Activated CD4-positive, alpha-beta memory T cell treated with anti-CD3 and anti-CD28 coated beads, Interleukin-2, amount 10 ng/mL, durations not matched to agents 7 days and 5 days (primary cell): ENCODE results near the gene HMGCS2. TPM values are rescaled to one million over a fixed set of nuclear protein-coding genes. Genes with fewer than 3 reads are reported as not detected.
"Not testable (repeated sequence)": the region's sequence is repeated elsewhere in the genome, so short reads cannot be mapped to it uniquely, and the experiment has no call there.

Source experiments
- CTCF ChIA-PET: fragments of 350-600 bp; sonication (Branson Sonifier 250); formaldehyde crosslinking; loops from one replicate; lab custom pipeline; 2021; ENCODE audit warnings: antibody characterized with exemption, inconsistent platforms; lab: Charles Lee
- POLR2A ChIA-PET: fragments of 350-600 bp; sonication (Branson Sonifier 250); formaldehyde crosslinking; loops from one replicate; lab custom pipeline; 2021; ENCODE audit warnings: antibody characterized with exemption; lab: Charles Lee
- DNase-seq: peaks from one replicate; pipeline ENCODE4 v3.0.0-alpha.2; 2020
- H3K27ac Mint-ChIP-seq: one replicate; pipeline ENCODE4 v1.8.0; 2021; ENCODE audit warnings: mild to moderate bottlenecking, mixed read lengths
- H3K27me3 Mint-ChIP-seq: one replicate; pipeline ENCODE4 v1.8.0; 2021; ENCODE audit warnings: mixed read lengths
- H3K36me3 Mint-ChIP-seq: one replicate; pipeline ENCODE4 v1.8.0; 2021; ENCODE audit warnings: low read depth, mixed read lengths
- H3K4me1 Mint-ChIP-seq: one replicate; pipeline ENCODE4 v1.8.0; 2021; ENCODE audit warnings: mixed read lengths
- H3K4me3 Mint-ChIP-seq: one replicate; pipeline ENCODE4 v1.8.0; 2021; ENCODE audit warnings: mild to moderate bottlenecking, mixed read lengths
- H3K9me3 Mint-ChIP-seq: one replicate; pipeline ENCODE4 v1.8.0; 2021; ENCODE audit warnings: mixed read lengths
- total RNA-seq, 2 experiments: library from RNA; stranded (reverse); gene quantifications; one replicate each; pipeline ENCODE4 v1.2.3, GENCODE V29; 2021

Gene HMGCS2
- total RNA-seq, 2 experiments from 2014 or later, result not detected

DNA sequence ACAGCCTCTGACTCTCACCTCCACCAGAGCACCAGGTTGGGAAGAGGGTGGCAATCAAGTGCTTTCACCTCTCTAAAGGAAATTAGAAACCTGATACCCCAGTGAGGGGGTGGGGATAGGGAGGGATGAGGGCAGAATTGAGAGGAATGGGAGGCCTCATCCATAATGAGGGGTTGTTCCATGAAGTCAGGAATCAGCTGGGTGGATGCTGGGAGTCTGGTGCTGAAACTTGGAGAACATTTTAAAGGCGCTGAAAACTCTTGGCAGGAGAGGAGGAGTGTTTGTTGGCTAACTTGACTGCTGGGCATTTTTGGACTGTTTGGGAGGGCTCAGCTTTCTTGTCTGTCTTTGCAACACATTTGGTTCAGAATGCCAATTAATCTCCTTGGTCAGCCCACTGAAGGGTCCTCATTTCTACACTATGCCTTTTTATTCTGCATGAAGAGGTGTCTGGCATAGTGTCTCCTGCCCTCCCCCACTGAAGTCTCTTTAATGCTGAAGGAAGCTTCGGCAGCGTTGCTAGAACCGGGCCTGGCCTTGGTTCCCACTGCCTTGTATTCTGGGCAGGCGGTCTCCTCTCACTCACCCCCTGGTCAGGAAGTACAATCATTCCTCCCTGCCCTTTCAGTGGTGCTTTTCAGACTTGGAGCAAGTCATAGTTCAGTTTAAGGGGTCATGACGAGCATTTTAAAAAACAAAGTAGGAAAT, 54.8 kb downstream of the HMGCS2 start:
- H3K27ac Mint-ChIP-seq, result no peak overlapping the region
- peak overlapping the region; percentile 82 for H3K4me3 Mint-ChIP-seq
- peaks cover 31% of the 10 kb centered on the region for H3K4me1 Mint-ChIP-seq
- peaks cover 28% of the 10 kb centered on the region for H3K27me3 Mint-ChIP-seq
- H3K36me3 Mint-ChIP-seq, result peaks cover 24% of the 10 kb centered on the region
- DNase-seq, result no peak
- no peaks in the 10 kb centered on the region for H3K9me3 Mint-ChIP-seq
- ChIA-PET CTCF (no interaction called here), POLR2A (no interaction called here)

DNA sequence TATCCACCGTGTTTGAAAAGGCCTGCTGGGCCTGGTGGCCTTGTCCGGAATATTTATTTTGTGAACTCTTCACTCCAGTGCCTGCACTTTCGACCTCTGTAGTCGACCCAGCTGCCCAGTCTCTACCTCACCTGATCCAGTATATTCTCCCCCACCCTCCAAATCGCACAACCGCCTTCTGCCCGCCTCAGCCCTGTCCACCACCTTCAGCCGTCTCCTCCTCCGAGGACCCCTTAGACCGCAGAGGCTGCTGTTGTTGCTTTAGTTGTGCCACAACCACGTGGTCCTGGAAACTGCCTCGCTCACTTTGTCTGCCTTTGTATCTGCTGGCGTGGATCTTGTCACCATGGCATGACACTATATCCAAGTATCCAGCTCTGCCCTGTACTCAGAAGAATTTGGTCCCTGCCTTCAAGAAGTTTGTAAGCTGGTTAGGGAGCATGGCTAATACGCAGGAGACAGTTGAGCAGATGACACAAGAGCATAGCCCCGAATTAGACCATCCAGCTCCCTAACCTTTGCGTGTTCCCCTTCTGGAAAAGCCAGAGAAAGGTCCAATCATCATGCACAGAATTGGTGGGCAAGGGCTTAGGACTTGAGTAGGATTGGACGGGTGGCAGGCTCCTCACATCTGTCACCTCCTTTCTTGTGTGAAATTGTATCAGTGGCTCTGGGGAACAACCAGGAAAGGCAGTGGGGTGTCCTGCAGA, 55.5 kb downstream of the HMGCS2 start:
- H3K9me3 Mint-ChIP-seq, result no peaks in the 10 kb centered on the region
- ChIA-PET CTCF (no interaction called here), POLR2A (no interaction called here)
- peak overlapping the region; percentile 63 for H3K27ac Mint-ChIP-seq
- H3K36me3 Mint-ChIP-seq, result peaks cover 24% of the 10 kb centered on the region
- peak overlapping the region; percentile 82 for H3K4me3 Mint-ChIP-seq
- peaks cover 31% of the 10 kb centered on the region for H3K4me1 Mint-ChIP-seq
- H3K27me3 Mint-ChIP-seq, result peaks cover 33% of the 10 kb centered on the region
- DNase-seq, result no peak

DNA sequence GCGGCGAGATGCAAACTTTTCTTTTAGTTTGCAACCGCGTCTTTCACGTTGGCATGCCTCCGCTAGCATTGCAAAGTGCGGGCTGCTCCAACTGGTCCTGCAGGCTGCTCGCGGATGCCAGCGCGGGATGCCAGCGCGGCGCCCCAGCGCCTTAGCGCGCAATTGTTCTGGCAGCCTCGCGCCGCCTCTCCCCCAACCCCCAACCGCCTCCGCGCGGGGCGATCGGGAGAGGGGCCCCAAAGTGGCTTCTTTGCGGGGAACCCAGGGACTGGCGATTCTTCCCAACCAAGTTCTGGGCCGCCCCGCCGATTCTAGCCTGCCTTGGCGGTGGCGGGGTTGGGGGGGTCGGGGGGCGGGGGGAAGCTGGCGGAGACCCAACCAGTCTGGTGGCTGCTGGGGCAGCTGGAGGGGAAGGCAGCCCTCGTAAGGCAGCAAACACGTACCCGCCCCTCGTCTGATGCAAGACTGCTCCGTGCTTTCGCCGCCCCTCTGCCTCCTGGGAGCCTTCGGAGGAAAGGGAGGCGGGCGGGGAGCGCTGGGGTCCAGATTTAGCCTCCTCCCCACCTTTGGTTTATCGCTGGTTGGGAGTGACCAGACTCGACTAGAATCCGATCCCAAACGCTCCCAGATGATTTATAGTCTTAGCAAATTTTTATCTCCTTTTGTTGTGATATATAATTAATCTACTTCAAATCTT, 56.2 kb downstream of the HMGCS2 start:
- H3K4me1 Mint-ChIP-seq, result peaks cover 31% of the 10 kb centered on the region
- ChIA-PET CTCF (interaction anchor here (1.2 to 1.4 kb wide), 2 partner anchors 32 to 101 kb away, joined by 4 to 5 read pairs; no protein-coding TSS in a partner anchor), POLR2A (interaction anchor here (1.0 to 1.2 kb wide), 2 partner anchors 12 to 16 kb away, joined by 3 to 4 read pairs; no protein-coding TSS in a partner anchor)

DNA sequence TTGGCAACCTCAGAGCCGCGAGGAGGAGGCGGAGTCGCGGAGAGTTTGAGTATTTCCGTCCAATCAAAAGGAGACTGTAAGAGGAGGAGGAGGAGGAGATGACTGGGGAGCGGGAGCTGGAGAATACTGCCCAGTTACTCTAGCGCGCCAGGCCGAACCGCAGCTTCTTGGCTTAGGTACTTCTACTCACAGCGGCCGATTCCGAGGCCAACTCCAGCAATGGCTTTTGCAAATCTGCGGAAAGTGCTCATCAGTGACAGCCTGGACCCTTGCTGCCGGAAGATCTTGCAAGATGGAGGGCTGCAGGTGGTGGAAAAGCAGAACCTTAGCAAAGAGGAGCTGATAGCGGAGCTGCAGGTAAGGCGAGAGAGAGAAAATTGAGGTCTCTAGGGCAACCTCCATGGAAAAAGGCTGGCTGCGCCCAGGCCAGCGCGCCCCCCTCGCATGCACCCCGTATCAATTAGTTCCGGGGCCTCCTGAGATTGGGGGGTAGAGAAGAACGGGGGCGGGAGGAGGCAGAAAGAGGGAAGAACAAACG, 56.8 kb downstream of the HMGCS2 start, which contains the start of gene PHGDH:
TSS of gene PHGDH (plus strand) at position 131 of the 538 bp plus-strand sequence. CDS start at position 220, 89 bp downstream.
- CTCF ChIA-PET, result interaction anchor here (1.2 to 1.7 kb wide), 3 partner anchors 33 to 100 kb away, joined by 4 to 5 read pairs (median 4); no protein-coding TSS in a partner anchor
- Mint-ChIP-seq H3K4me1 (peaks cover 31% of the 10 kb centered on the region), H3K4me3 (peak within 1 kb of the TSS; percentile 88), H3K27me3 (peaks cover 37% of the 10 kb centered on the region), H3K27ac (peak within 1 kb of the TSS; percentile 77), H3K36me3 (peaks cover 24% of the 10 kb centered on the region), H3K9me3 (no peaks in the 10 kb centered on the region)
- POLR2A ChIA-PET, result interaction anchor here (1.0 to 1.2 kb wide), 2 partner anchors 12 to 16 kb away, joined by 3 to 4 read pairs; no protein-coding TSS in a partner anchor
- DNase-seq, result peak; percentile 70

More for the DNA sequence above, 56.2 kb downstream of the HMGCS2 start:
- no peaks in the 10 kb centered on the region for H3K9me3 Mint-ChIP-seq
- H3K4me3 Mint-ChIP-seq, result peak overlapping the region; percentile 88
- peaks cover 24% of the 10 kb centered on the region for H3K36me3 Mint-ChIP-seq
- DNase-seq, result peak; percentile 61
- H3K27ac Mint-ChIP-seq, result peak overlapping the region; percentile 77
- H3K27me3 Mint-ChIP-seq, result peaks cover 33% of the 10 kb centered on the region

DNA sequence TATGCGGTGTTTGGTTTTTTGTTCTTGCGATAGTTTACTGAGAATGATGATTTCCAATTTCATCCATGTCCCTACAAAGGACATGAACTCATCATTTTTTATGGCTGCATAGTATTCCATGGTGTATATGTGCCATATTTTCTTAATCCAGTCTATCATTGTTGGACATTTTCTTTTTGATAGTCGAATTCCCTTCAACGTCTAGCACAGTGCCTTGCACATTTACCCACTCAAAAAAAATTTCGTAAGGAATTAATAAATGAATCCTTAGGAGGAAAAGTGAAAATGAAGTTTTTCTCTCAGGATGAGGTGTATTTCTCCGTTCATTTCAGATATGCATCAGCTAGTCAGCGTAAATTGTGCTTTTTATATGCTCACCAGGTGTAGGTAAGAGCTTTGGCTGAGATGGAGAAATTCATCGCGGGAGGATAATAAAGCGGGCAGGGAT, 57.3 kb downstream of the HMGCS2 start:
- H3K9me3 Mint-ChIP-seq, DNase-seq: not testable (repeated sequence)
- Mint-ChIP-seq H3K36me3 (peaks cover 24% of the 10 kb centered on the region), H3K4me1 (peaks cover 31% of the 10 kb centered on the region), H3K27me3 (peaks cover 37% of the 10 kb centered on the region), H3K4me3 (peak overlapping the region; percentile 88), H3K27ac (peak overlapping the region; percentile 77)
- ChIA-PET POLR2A (interaction anchor here (1.0 to 1.2 kb wide), 2 partner anchors 13 to 17 kb away, joined by 3 to 4 read pairs; no protein-coding TSS in a partner anchor), CTCF (interaction anchor here (1.2 to 1.7 kb wide), 3 partner anchors 33 to 100 kb away, joined by 4 to 5 read pairs (median 4); no protein-coding TSS in a partner anchor)

DNA sequence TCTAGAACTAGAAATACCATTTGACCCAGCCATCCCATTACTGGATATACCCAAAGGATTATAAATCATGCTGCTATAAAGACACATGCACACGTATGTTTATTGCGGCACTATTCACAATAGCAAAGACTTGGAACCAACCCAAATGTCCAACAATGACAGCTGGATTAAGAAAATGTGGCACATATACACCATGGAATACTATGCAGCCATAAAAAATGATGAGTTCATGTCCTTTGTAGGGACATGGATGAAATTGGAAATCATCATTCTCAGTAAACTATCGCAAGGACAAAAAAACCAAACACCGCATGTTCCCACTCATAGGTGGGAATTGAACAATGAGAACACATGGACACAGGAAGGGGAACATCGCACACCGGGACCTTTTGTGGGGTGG, 62.1 kb downstream of the HMGCS2 start:
- H3K4me1 Mint-ChIP-seq, H3K36me3 Mint-ChIP-seq, H3K4me3 Mint-ChIP-seq, CTCF ChIA-PET, POLR2A ChIA-PET, H3K27ac Mint-ChIP-seq, DNase-seq: not testable (repeated sequence)
- Mint-ChIP-seq H3K27me3 (peaks cover 36% of the 10 kb centered on the region), H3K9me3 (peaks cover 15% of the 10 kb centered on the region)

DNA sequence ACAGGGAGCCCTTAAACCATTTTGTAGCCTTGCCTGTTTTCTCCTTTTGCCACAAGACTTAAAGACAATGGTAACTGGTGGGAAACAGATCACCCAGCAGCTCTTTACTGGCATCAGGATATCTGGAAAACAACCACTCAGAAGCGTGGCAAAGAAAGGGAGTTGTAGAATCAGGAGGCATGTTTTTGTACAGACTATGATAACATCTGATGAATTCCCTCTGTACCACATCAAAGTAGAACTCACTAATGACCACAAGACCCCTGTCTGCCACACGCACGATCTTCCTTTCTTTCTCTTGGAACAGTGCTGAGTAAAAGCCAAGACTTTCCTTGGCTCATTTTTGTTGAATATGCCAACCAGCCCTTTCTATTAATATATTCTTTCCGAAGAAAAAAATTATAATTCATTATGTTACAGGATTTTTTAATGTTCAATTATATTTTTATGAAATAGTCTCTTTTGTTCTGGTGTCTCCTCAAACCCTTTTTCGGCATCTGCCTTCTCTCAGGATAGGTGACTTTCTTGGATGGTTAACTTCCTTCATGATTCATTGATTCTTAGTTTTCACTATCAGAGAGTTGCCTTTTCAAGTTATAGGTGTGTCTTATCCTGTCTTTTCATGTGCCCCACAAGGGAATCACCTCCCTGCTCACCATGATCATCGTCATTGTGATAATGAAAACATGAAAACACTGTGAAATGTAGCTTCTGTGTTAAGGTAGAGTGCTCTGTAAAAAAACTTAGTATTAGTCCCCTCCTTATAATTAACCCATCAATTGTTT, 64.8 kb downstream of the HMGCS2 start:
- H3K36me3 Mint-ChIP-seq, result peaks cover 7% of the 10 kb centered on the region
- POLR2A ChIA-PET, result no interaction called here
- H3K27ac Mint-ChIP-seq, result no peak overlapping the region
- no peak for DNase-seq
- no peaks in the 10 kb centered on the region for H3K4me1 Mint-ChIP-seq
- no peak overlapping the region for H3K4me3 Mint-ChIP-seq
- CTCF ChIA-PET, result no interaction called here
- peaks cover 24% of the 10 kb centered on the region for H3K9me3 Mint-ChIP-seq
- H3K27me3 Mint-ChIP-seq, result peaks cover 37% of the 10 kb centered on the region

DNA sequence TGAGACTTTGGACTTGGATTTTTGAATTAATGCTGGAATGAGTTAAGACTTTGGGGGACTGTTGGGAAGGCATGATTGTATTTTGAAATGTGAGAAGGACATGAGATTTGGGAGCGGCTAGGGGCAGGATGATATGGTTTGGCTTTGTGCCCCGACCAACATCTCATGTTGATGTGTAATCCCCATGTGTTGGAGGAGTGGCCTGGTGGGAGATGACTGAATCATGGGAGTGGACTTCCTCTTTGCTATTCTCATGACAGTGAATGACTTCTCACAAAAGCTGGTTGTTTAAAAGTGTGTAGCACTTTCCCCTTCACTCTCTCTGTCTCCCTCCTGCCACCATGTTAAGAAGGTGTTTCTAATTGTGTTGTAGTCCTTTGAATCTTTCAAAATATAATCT, 66.3 kb downstream of the HMGCS2 start:
- ChIA-PET POLR2A (no interaction called here), CTCF (no interaction called here)
- no peaks in the 10 kb centered on the region for H3K4me1 Mint-ChIP-seq

DNA sequence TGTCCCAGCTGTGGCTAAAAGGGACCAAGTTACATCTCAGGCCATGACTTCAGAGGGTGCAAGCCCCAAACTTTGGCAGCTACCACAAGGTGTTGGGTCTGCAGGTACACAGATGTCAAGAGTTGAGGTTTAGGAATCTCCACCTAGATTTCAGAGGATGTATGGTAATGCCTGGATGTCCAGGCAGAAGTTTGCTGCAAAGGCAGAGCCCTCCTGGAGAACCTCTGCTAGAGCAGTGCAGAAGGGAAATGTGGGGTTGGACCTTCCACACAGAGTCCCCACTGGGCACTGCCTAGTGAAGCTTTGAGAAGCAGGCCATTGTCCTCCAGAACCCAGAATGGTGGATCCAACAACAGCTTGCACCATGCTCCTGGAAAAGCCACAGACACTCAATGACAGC, 67.0 kb downstream of the HMGCS2 start:
- no peak overlapping the region for H3K27ac Mint-ChIP-seq

More for the DNA sequence above, 66.3 kb downstream of the HMGCS2 start:
- H3K9me3 Mint-ChIP-seq, result peaks cover 24% of the 10 kb centered on the region
- H3K36me3 Mint-ChIP-seq, result peaks cover 7% of the 10 kb centered on the region
- DNase-seq, result no peak
- peaks cover 38% of the 10 kb centered on the region for H3K27me3 Mint-ChIP-seq
- H3K4me3 Mint-ChIP-seq, result no peak overlapping the region
- no peak overlapping the region for H3K27ac Mint-ChIP-seq

DNA sequence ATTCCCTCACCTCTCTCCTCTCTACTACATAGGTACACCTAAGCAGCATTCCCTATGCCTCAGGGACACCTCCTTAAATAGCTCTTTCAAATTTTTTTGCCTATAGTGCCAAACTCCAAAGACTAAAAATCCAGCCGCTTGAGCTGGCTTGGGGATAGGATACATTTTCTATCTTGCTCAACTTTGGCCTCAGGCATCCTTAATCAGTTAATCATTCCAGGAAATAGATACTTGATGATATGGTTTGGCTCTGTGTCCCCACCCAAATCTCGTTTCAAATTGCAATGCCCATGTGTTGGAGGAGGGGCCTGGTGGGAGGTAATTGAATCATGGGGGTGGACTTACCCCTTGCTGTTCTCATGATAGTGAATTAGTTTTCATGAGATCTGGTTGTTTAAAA, 68.4 kb downstream of the HMGCS2 start:
- DNase-seq, result no peak
- ChIA-PET POLR2A (no interaction called here), CTCF (no interaction called here)
- Mint-ChIP-seq H3K27me3 (peaks cover 42% of the 10 kb centered on the region), H3K4me1 (no peaks in the 10 kb centered on the region), H3K27ac (no peak overlapping the region), H3K36me3 (peaks cover 7% of the 10 kb centered on the region), H3K4me3 (no peak overlapping the region), H3K9me3 (peaks cover 23% of the 10 kb centered on the region)

More for the DNA sequence above, 67.0 kb downstream of the HMGCS2 start:
- ChIA-PET POLR2A (no interaction called here), CTCF (no interaction called here)
- Mint-ChIP-seq H3K27me3 (peaks cover 35% of the 10 kb centered on the region), H3K9me3 (peaks cover 24% of the 10 kb centered on the region), H3K4me1 (no peaks in the 10 kb centered on the region), H3K36me3 (peaks cover 7% of the 10 kb centered on the region), H3K4me3 (no peak overlapping the region)
- no peak for DNase-seq
